ENCODE results near the gene PDLIM4.

PDLIM4 gene

DNA sequence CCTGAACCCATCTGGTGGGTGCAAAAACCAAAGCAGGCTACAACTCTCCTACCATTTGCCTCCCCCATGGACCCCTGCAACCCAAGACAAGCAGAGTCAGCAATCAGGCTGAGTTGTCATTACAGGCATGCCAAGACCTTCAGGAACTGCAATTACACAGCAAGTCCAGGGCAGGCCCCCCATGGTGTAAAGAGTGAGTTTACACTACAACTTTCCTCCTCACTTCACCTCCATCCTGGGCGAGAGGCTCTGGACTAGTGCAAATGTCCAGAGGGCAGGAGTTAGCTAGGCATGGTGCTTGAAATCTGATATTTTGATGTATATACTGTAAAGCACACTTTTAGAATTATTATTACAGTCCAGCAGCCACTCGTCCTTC, 22.8 kb upstream of the PDLIM4 start:
- H4K8ac ChIP-seq (ENCODE audit: low read depth, low read length), result no peak overlapping the region
- no peak overlapping the region for H3K23ac ChIP-seq (ENCODE audit: low read depth, low read length, poor library complexity)
- no peaks in the 10 kb centered on the region for H3K79me1 ChIP-seq (ENCODE audit: low read depth, low read length)
- H3K27ac ChIP-seq (replicated peaks; ENCODE audit: low read length), result no peak overlapping the region
- H2AFZ ChIP-seq (ENCODE audit: low read length), result no peak overlapping the region
- H3K4me2 ChIP-seq (ENCODE audit: insufficient read depth, low read length, poor library complexity, severe bottlenecking), result no peak overlapping the region
- H4K91ac ChIP-seq (ENCODE audit: low read depth, low read length, poor library complexity), result no peak overlapping the region
- H3K36me3 ChIP-seq (replicated peaks in 1 of 2; ENCODE audit: control insufficient read depth in 2 of 2, insufficient read depth in 2 of 2, low read length in 2 of 2), result no peaks in the 10 kb centered on the region
- no peaks in the 10 kb centered on the region for H3K9me3 ChIP-seq (replicated peaks in 1 of 2; ENCODE audit: control insufficient read depth in 2 of 2, insufficient read depth in 1 of 2, low read depth in 1 of 2, low read length in 2 of 2)
- no peak overlapping the region for H2BK15ac ChIP-seq (ENCODE audit: low read length)
- no peak overlapping the region for H3K4ac ChIP-seq (ENCODE audit: low read length)
- WGBS, 2 donors (ENCODE audit: extremely low coverage in 2 of 2, insufficient read length in 2 of 2, insufficient replicate concordance in 1 of 2), result no CpG with 5 or more reads among the region's 2 CpGs
- no peak overlapping the region for H3K14ac ChIP-seq (ENCODE audit: low read length)
- H2BK5ac ChIP-seq (ENCODE audit: low read length), result no peak overlapping the region
- H3K9ac ChIP-seq (ENCODE audit: low read depth, low read length, poor library complexity), result no peak overlapping the region
- no peak overlapping the region for H2BK12ac ChIP-seq (ENCODE audit: low read length)
- H3K4me3 ChIP-seq (ENCODE audit: low read length in 2 of 2), result no peak overlapping the region
- peaks cover 0 to 6% (median 0%) of the 10 kb centered on the region in 3 experiments for H3K27me3 ChIP-seq (ENCODE audit: control insufficient read depth in 3 of 3, insufficient read depth in 3 of 3, low read depth in 1 of 3, low read length in 3 of 3)
- no peak overlapping the region for H2AK5ac ChIP-seq (ENCODE audit: low read depth, low read length)
- DNase-seq (ENCODE audit: low spot score), result no peak
- no peak overlapping the region for H3K18ac ChIP-seq (ENCODE audit: low read length)
- H2BK120ac ChIP-seq (ENCODE audit: low read depth, low read length), result no peak overlapping the region
- no peaks in the 10 kb centered on the region for H3K4me1 ChIP-seq (ENCODE audit: control insufficient read depth in 2 of 2, insufficient read depth in 1 of 2, low read depth in 1 of 2, low read length in 2 of 2)

DNA sequence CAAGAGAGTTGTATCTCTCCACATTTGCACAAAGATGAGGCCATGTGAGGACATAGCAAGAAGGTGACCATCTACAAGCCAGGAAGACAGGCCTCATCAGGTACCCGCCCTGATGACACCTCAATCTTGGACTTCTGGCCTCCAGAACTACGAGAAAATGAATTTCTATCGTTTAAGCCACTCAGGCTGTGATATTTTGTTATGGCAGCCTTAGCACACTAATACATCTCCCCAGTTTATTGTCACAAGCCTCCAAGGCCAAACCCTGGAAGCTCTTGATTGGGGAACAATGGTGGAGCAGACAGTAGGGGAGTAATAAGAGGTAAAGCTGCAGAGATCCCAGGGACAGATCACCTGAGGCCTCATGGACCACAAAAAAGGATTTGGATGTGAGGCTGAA, 22.2 kb upstream of the PDLIM4 start:
- Histone ChIP-seq H3K14ac (ENCODE audit: low read length) (no peak overlapping the region), H2AFZ (ENCODE audit: low read length) (no peak overlapping the region), H3K9ac (ENCODE audit: low read depth, low read length, poor library complexity) (no peak overlapping the region), H2BK5ac (ENCODE audit: low read length) (no peak overlapping the region), H4K8ac (ENCODE audit: low read depth, low read length) (no peak overlapping the region), H3K9me3 (replicated peaks in 1 of 2; ENCODE audit: control insufficient read depth in 2 of 2, insufficient read depth in 1 of 2, low read depth in 1 of 2, low read length in 2 of 2) (no peaks in the 10 kb centered on the region), H2BK12ac (ENCODE audit: low read length) (no peak overlapping the region), H2BK15ac (ENCODE audit: low read length) (no peak overlapping the region), H3K4me2 (ENCODE audit: insufficient read depth, low read length, poor library complexity, severe bottlenecking) (no peak overlapping the region), H3K18ac (ENCODE audit: low read length) (no peak overlapping the region), H3K23ac (ENCODE audit: low read depth, low read length, poor library complexity) (no peak overlapping the region), H3K4me3 (ENCODE audit: low read length in 2 of 2) (no peak overlapping the region), H3K27ac (replicated peaks; ENCODE audit: low read length) (no peak overlapping the region), H4K91ac (ENCODE audit: low read depth, low read length, poor library complexity) (no peak overlapping the region), H2BK120ac (ENCODE audit: low read depth, low read length) (no peak overlapping the region), H3K36me3 (replicated peaks in 1 of 2; ENCODE audit: control insufficient read depth in 2 of 2, insufficient read depth in 2 of 2, low read length in 2 of 2) (no peaks in the 10 kb centered on the region), H2AK5ac (ENCODE audit: low read depth, low read length) (no peak overlapping the region), H3K4me1 (ENCODE audit: control insufficient read depth in 2 of 2, insufficient read depth in 1 of 2, low read depth in 1 of 2, low read length in 2 of 2) (no peaks in the 10 kb centered on the region), H3K27me3 (ENCODE audit: control insufficient read depth in 3 of 3, insufficient read depth in 3 of 3, low read depth in 1 of 3, low read length in 3 of 3) (peaks cover 0 to 6% (median 0%) of the 10 kb centered on the region in 3 experiments), H3K4ac (ENCODE audit: low read length) (no peak overlapping the region), H3K79me1 (ENCODE audit: low read depth, low read length) (no peaks in the 10 kb centered on the region)
- DNase-seq (ENCODE audit: low spot score), result no peak
- WGBS, 2 donors (ENCODE audit: extremely low coverage in 2 of 2, insufficient read length in 2 of 2, insufficient replicate concordance in 1 of 2), result no CpG with 5 or more reads among the region's 3 CpGs

DNA sequence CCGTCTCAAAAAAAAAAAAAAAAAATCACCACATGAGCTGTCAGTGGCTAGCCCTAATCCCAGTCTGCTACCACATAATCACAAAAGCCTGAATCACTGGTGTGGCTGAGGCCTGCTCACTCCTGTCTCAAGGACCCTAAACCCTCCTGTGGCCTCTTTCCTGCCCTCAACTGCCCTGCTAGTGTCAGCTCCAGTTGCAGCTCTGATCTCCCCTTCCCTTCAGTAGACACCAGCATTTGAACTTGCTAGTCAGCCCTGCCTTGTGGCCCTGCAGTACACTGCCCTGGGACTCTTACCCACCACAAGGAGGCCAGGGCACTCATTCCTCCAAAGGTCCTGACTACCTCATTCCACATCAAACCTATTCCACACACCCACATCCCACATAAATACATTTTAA, 20.4 kb upstream of the PDLIM4 start:
- no peak overlapping the region for H2BK12ac ChIP-seq (ENCODE audit: low read length)
- no peak overlapping the region for H3K4ac ChIP-seq (ENCODE audit: low read length)
- no peaks in the 10 kb centered on the region for H3K9me3 ChIP-seq (replicated peaks in 1 of 2; ENCODE audit: control insufficient read depth in 2 of 2, insufficient read depth in 1 of 2, low read depth in 1 of 2, low read length in 2 of 2)
- H3K4me2 ChIP-seq (ENCODE audit: insufficient read depth, low read length, poor library complexity, severe bottlenecking), result no peak overlapping the region
- no peaks in the 10 kb centered on the region for H3K79me1 ChIP-seq (ENCODE audit: low read depth, low read length)
- H4K8ac ChIP-seq (ENCODE audit: low read depth, low read length), result no peak overlapping the region
- no peak overlapping the region for H3K18ac ChIP-seq (ENCODE audit: low read length)
- H3K14ac ChIP-seq (ENCODE audit: low read length), result no peak overlapping the region
- H2BK5ac ChIP-seq (ENCODE audit: low read length), result no peak overlapping the region
- no peak overlapping the region for H3K23ac ChIP-seq (ENCODE audit: low read depth, low read length, poor library complexity)
- H3K27me3 ChIP-seq (ENCODE audit: control insufficient read depth in 3 of 3, insufficient read depth in 3 of 3, low read depth in 1 of 3, low read length in 3 of 3), result no peaks in the 10 kb centered on the region
- H3K4me1 ChIP-seq (ENCODE audit: control insufficient read depth in 2 of 2, insufficient read depth in 1 of 2, low read depth in 1 of 2, low read length in 2 of 2), result no peaks in the 10 kb centered on the region
- no peak overlapping the region for H2AFZ ChIP-seq (ENCODE audit: low read length)
- H2AK5ac ChIP-seq (ENCODE audit: low read depth, low read length), result no peak overlapping the region
- no peak overlapping the region for H2BK15ac ChIP-seq (ENCODE audit: low read length)
- H4K91ac ChIP-seq (ENCODE audit: low read depth, low read length, poor library complexity), result no peak overlapping the region
- H2BK120ac ChIP-seq (ENCODE audit: low read depth, low read length), result no peak overlapping the region
- no CpG with 5 or more reads among the region's 1 CpG for WGBS, 2 donors (ENCODE audit: extremely low coverage in 2 of 2, insufficient read length in 2 of 2, insufficient replicate concordance in 1 of 2)
- no peaks in the 10 kb centered on the region for H3K36me3 ChIP-seq (replicated peaks in 1 of 2; ENCODE audit: control insufficient read depth in 2 of 2, insufficient read depth in 2 of 2, low read length in 2 of 2)
- H3K9ac ChIP-seq (ENCODE audit: low read depth, low read length, poor library complexity), result no peak overlapping the region
- no peak overlapping the region for H3K4me3 ChIP-seq (ENCODE audit: low read length in 2 of 2)
- H3K27ac ChIP-seq (replicated peaks; ENCODE audit: low read length), result no peak overlapping the region
- no peak for DNase-seq (ENCODE audit: low spot score)

DNA sequence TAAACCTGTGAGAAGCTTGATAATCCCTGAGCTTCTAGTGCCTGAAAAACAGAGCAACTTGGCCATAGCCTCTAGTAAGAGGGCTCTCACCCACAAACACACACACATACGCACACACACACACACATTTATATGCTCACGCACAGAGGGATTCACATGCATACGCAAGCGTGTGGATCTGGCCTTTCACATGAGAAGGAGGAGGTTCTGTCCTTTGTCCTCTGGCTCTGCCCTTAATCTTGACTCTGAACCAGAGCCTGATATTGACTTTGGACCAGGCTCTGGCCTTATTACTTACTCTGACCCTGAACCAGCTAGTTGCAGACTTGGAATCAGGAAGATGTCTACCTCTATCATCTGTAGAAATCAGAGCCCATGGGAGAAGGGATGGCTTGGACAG, 19.8 kb upstream of the PDLIM4 start:
- H2AK5ac ChIP-seq (ENCODE audit: low read depth, low read length), result no peak overlapping the region
- H2BK12ac ChIP-seq (ENCODE audit: low read length), result no peak overlapping the region
- H2BK120ac ChIP-seq (ENCODE audit: low read depth, low read length), result no peak overlapping the region
- H2BK5ac ChIP-seq (ENCODE audit: low read length), result no peak overlapping the region
- H3K4me3 ChIP-seq (ENCODE audit: low read length in 2 of 2), result no peak overlapping the region
- no peak overlapping the region for H4K91ac ChIP-seq (ENCODE audit: low read depth, low read length, poor library complexity)
- H3K4ac ChIP-seq (ENCODE audit: low read length), result no peak overlapping the region
- WGBS, 2 donors (ENCODE audit: extremely low coverage in 2 of 2, insufficient read length in 2 of 2, insufficient replicate concordance in 1 of 2), result no CpG with 5 or more reads among the region's 4 CpGs
- H3K18ac ChIP-seq (ENCODE audit: low read length), result no peak overlapping the region
- no peak overlapping the region for H3K4me2 ChIP-seq (ENCODE audit: insufficient read depth, low read length, poor library complexity, severe bottlenecking)
- H4K8ac ChIP-seq (ENCODE audit: low read depth, low read length), result no peak overlapping the region
- no peak for DNase-seq (ENCODE audit: low spot score)
- H2BK15ac ChIP-seq (ENCODE audit: low read length), result no peak overlapping the region
- no peak overlapping the region for H3K14ac ChIP-seq (ENCODE audit: low read length)
- no peaks in the 10 kb centered on the region for H3K79me1 ChIP-seq (ENCODE audit: low read depth, low read length)
- no peak overlapping the region for H3K23ac ChIP-seq (ENCODE audit: low read depth, low read length, poor library complexity)
- H3K9ac ChIP-seq (ENCODE audit: low read depth, low read length, poor library complexity), result no peak overlapping the region
- no peaks in the 10 kb centered on the region for H3K9me3 ChIP-seq (replicated peaks in 1 of 2; ENCODE audit: control insufficient read depth in 2 of 2, insufficient read depth in 1 of 2, low read depth in 1 of 2, low read length in 2 of 2)
- no peak overlapping the region for H3K27ac ChIP-seq (replicated peaks; ENCODE audit: low read length)
- H3K36me3 ChIP-seq (replicated peaks in 1 of 2; ENCODE audit: control insufficient read depth in 2 of 2, insufficient read depth in 2 of 2, low read length in 2 of 2), result no peaks in the 10 kb centered on the region
- no peaks in the 10 kb centered on the region for H3K27me3 ChIP-seq (ENCODE audit: control insufficient read depth in 3 of 3, insufficient read depth in 3 of 3, low read depth in 1 of 3, low read length in 3 of 3)
- H3K4me1 ChIP-seq (ENCODE audit: control insufficient read depth in 2 of 2, insufficient read depth in 1 of 2, low read depth in 1 of 2, low read length in 2 of 2), result no peaks in the 10 kb centered on the region
- no peak overlapping the region for H2AFZ ChIP-seq (ENCODE audit: low read length)
